Measurements from ENCODE around the gene PRRC2A. TPM values are rescaled to one million over a fixed set of nuclear protein-coding genes. Genes with fewer than 3 reads are reported as not detected.
A peak's percentile ranks its signal among the peaks of the same experiment; 100 is the strongest.

The PRRC2A gene
- total RNA-seq, 1 donor from 2014 or later: 117 TPM

DNA sequence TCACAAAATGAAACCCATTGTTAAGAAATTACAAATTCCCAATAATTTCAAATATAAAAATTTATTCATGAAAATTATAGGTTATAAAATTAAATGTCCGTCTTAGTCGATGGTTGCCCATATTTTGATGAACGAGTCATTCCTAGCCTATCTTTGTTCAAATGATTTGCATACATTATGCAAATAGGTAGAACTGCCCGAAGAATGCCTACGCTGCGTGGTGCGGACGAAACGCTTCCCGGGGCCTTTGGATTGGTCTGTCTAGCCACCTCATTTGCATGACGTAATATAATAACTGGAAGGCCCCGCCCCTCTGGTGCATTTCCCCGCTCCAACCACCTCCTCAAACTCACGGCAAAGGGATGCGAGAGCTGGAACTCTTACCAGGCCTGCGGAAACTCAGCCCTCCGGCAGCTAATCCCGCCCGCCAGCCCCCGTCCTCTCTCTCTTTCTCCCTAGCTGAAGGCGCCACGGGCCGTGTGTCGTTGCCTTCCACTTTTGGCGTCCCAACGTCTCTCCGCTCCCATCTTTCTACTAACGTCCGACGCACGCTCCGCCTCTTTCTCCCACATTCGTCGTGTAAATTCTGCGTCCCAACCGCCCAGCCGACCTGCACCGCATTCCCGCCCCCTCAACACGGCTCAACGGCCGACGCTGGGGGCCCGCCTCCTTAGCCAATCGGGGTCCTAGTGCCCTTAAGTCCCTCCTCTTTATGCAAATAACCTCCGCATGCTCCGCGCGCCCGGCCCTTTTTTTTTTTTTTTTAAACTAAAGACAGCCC, 520 bp upstream of the PRRC2A start:
- Histone ChIP-seq H3K36me3 (ENCODE audit: control insufficient read depth, insufficient read depth, low read length) (peaks cover 2% of the 10 kb centered on the region), H3K4me3 (ENCODE audit: low read depth, low read length) (peak overlapping the region; percentile 84), H3K27me3 (ENCODE audit: control insufficient read depth, insufficient read depth, low read length) (no peaks in the 10 kb centered on the region)
- TF ChIP-seq, protein P1, sequence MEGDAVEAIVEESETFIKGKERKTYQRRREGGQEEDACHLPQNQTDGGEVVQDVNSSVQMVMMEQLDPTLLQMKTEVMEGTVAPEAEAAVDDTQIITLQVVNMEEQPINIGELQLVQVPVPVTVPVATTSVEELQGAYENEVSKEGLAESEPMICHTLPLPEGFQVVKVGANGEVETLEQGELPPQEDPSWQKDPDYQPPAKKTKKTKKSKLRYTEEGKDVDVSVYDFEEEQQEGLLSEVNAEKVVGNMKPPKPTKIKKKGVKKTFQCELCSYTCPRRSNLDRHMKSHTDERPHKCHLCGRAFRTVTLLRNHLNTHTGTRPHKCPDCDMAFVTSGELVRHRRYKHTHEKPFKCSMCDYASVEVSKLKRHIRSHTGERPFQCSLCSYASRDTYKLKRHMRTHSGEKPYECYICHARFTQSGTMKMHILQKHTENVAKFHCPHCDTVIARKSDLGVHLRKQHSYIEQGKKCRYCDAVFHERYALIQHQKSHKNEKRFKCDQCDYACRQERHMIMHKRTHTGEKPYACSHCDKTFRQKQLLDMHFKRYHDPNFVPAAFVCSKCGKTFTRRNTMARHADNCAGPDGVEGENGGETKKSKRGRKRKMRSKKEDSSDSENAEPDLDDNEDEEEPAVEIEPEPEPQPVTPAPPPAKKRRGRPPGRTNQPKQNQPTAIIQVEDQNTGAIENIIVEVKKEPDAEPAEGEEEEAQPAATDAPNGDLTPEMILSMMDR (IDR thresholded peaks at IDR 0.05; ENCODE audit: insufficient read depth, low read length, poor library complexity, severe bottlenecking): no peak
- DNase-seq (ENCODE audit: low read depth): peak; percentile 93

DNA sequence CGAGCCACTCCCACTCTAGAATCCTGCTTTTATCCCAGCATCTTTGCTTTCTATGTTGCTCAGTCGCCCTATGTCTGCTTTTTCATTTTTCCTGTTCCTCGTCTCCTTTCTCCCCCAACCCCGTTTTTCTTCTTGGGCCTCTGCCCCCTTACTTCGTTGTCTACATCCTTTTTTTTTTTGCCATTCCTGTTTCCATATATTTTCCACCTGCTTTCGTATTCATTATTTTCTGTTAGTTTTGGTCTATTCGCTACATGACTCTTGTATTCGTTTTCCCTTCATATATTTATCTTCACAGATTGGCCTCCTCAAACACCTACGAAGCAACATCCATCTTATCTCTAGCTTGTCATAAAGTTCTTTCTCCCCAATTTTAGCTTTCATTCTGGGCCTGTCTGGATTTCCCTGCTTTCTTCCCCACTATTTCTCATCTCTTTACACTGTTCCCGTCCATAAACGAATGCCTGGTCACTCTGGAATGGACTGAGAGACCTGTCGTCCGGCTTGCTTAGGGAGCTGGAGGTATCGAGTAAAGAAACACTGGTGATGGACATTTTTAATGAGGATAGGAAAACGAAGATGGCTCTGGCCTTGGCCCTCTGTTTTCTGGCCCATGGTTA, 915 bp downstream of the PRRC2A start:
- peak overlapping the region; percentile 100 for H3K4me3 ChIP-seq (ENCODE audit: low read depth, low read length)
- DNase-seq (ENCODE audit: low read depth): no peak
- TF ChIP-seq, protein P1 (IDR thresholded peaks at IDR 0.05; ENCODE audit: insufficient read depth, low read length, poor library complexity, severe bottlenecking): no peak
- H3K36me3 ChIP-seq (ENCODE audit: control insufficient read depth, insufficient read depth, low read length): peaks cover 7% of the 10 kb centered on the region
- H3K27me3 ChIP-seq (ENCODE audit: control insufficient read depth, insufficient read depth, low read length): no peaks in the 10 kb centered on the region

- TF ChIP-seq, protein P1 (IDR thresholded peaks at IDR 0.05; ENCODE audit: insufficient read depth, low read length, poor library complexity, severe bottlenecking): no peak
- peaks cover 7% of the 10 kb centered on the region for H3K36me3 ChIP-seq (ENCODE audit: control insufficient read depth, insufficient read depth, low read length)
Observed at GRCh38 chr6:31621991-31622390, 1.5 kb downstream of the PRRC2A start.

DNA sequence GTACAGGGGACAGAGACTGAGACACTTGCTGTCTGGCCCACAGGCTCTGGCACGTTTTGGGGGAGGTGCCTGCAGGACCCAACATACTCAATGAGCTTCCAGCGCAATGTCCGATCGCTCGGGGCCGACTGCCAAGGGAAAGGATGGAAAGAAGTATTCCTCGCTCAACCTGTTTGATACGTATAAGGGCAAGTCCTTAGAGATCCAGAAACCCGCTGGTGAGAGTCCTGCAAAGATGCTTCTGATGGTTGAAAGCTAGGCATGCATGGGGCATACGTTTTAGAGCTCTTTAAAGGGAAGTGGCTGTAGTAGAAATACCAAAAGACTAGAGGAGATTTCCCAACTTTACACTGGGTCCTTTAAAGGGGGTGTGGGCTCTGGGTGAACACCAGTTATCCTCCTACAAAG, 2.2 kb downstream of the PRRC2A start:
- Histone ChIP-seq H3K27me3 (ENCODE audit: control insufficient read depth, insufficient read depth, low read length) (no peaks in the 10 kb centered on the region), H3K4me3 (ENCODE audit: low read depth, low read length) (peak overlapping the region; percentile 100), H3K36me3 (ENCODE audit: control insufficient read depth, insufficient read depth, low read length) (peaks cover 7% of the 10 kb centered on the region)
- DNase-seq (ENCODE audit: low read depth): no peak
- TF ChIP-seq, protein P1 (IDR thresholded peaks at IDR 0.05; ENCODE audit: insufficient read depth, low read length, poor library complexity, severe bottlenecking): no peak

More at GRCh38 chr6:31621991-31622390, 1.5 kb downstream of the PRRC2A start:
- DNase-seq (ENCODE audit: low read depth): no peak
- Histone ChIP-seq H3K27me3 (ENCODE audit: control insufficient read depth, insufficient read depth, low read length) (no peaks in the 10 kb centered on the region), H3K4me3 (ENCODE audit: low read depth, low read length) (peak overlapping the region; percentile 100)

DNA sequence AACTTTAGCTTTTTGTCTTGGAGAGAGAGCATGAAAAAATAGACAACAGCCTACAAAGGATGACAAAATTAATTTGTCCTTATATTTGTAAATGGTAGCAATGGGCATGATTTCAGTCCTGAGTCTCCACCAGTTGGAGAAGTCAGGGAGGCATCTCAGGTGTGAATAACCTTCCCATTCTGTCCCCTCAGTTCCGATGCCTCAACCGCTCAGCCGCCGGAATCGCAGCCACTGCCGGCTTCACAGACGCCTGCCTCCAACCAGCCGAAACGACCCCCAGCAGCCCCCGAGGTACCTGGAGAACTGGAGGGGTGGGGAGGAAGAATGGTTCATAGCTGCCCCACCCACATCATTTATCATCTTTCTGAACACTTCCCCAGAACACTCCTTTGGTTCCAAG, 3.6 kb downstream of the PRRC2A start:
- DNase-seq (ENCODE audit: low read depth): no peak
- TF ChIP-seq, protein P1 (IDR thresholded peaks at IDR 0.05; ENCODE audit: insufficient read depth, low read length, poor library complexity, severe bottlenecking): no peak
- peaks cover 7% of the 10 kb centered on the region for H3K36me3 ChIP-seq (ENCODE audit: control insufficient read depth, insufficient read depth, low read length)

More for the DNA sequence above, 3.6 kb downstream of the PRRC2A start:
- Histone ChIP-seq H3K27me3 (ENCODE audit: control insufficient read depth, insufficient read depth, low read length) (no peaks in the 10 kb centered on the region), H3K4me3 (ENCODE audit: low read depth, low read length) (no peak overlapping the region)

Measured in kidney epithelial cell (primary cell).